K562 (cell line): ENCODE measurements around the gene QKI. TPM values are rescaled to one million over a fixed set of nuclear protein-coding genes. Genes with fewer than 3 reads are reported as not detected.
A peak's percentile ranks its signal among the peaks of the same experiment; 100 is the strongest.

Experiments used
- ATAC-seq: fragments of 200-7000 bp; cut with Tn5 transposase; 3 replicates; pipeline ENCODE4 v1.9.1; 2020; ENCODE audit warnings: moderate library complexity
- BruUV-seq: library from RNA; stranded (reverse); fragments of 400-500 nt; replicated peaks from 2 replicates; lab custom pipeline; 2021; lab: Mats Ljungman, UMichigan
- CTCF ChIA-PET: fragments of 300-600 bp; formaldehyde crosslinking; extraction: SDS; loops from one replicate; lab custom pipeline; 2021; ENCODE audit warnings: low intra/inter-chr PET ratio; lab: Yijun Ruan, JAX
- POLR2A ChIA-PET: fragments of 300-600, 350-650 bp; sonication (Branson Sonifier 250); formaldehyde crosslinking; extraction: SDS; loops from one replicate; lab custom pipeline; 2021; ENCODE audit warnings: antibody characterized with exemption, inconsistent platforms; lab: Yijun Ruan, JAX
- DNase-seq, 4 experiments: peaks; one replicate each; pipeline versions ENCODE4 v3.0.0 to v3.0.0-alpha.2; 2011 to 2018; ENCODE audit warnings: low spot score in 3 of 4, mixed read lengths in 3 of 4; ENCODE audit errors: extremely low read depth in 1 of 4
- FAIRE-seq: peaks from 2 replicates; lab custom pipeline; 2011; peaks lifted over from hg19 to GRCh38; lab: Jason Lieb, UNC
- H2AFZ ChIP-seq: 2 replicates; pipeline ENCODE4 v1.6.0; 2011; ENCODE audit warnings: low read depth, low read length, control low read depth, inconsistent platforms
- H3K27ac ChIP-seq: fragments of 200-600 bp; 3 replicates; pipeline ENCODE4 v1.8.0; 2011; ENCODE audit warnings: low read depth, mild to moderate bottlenecking, control low read depth, inconsistent platforms, low read length, moderate library complexity, mixed read lengths; ENCODE audit errors: extremely low read depth
- H3K27me3 ChIP-seq, 2 experiments: fragments of 300-600 bp in 1 of 2; 2 replicates in 1 of 2; 3 replicates in 1 of 2; pipeline versions ENCODE4 v1.6.0 to v1.8.0; 2011; ENCODE audit warnings: inconsistent platforms in 2 of 2, low read length in 2 of 2, mild to moderate bottlenecking in 1 of 2, mixed read lengths in 1 of 2, moderate library complexity in 1 of 2; ENCODE audit not compliant: control insufficient read depth in 2 of 2, insufficient read depth in 2 of 2
- H3K36me3 ChIP-seq: fragments of 300-600 bp; 3 replicates; pipeline ENCODE4 v1.8.0; 2011; ENCODE audit warnings: mild to moderate bottlenecking, low read length, inconsistent platforms; ENCODE audit not compliant: control insufficient read depth, insufficient read depth
- H3K4me1 ChIP-seq, 2 experiments: fragments of 200-600 bp in 1 of 2; replicated peaks in 1 of 2; 2 replicates in 1 of 2; 3 replicates in 1 of 2; pipeline versions ENCODE4 v1.5.1 to v1.8.0; 2011; ENCODE audit warnings: inconsistent platforms in 2 of 2, low read length in 2 of 2, mild to moderate bottlenecking in 1 of 2, mixed read lengths in 1 of 2, moderate library complexity in 1 of 2; ENCODE audit not compliant: control insufficient read depth in 2 of 2, insufficient read depth in 2 of 2
- H3K4me2 ChIP-seq: 2 replicates; pipeline ENCODE4 v1.6.1; 2011; ENCODE audit warnings: low read length, control low read depth, inconsistent platforms, mixed read lengths; ENCODE audit not compliant: insufficient read depth
- H3K4me3 ChIP-seq: fragments of 200-600 bp; sonication (generic), shearing (Covaris generic); 2 replicates; pipeline ENCODE4 v1.5.1; 2016; ENCODE audit warnings: control low read depth, inconsistent platforms
- H3K79me2 ChIP-seq: fragments of 200-600 bp; 3 replicates; pipeline ENCODE4 v1.8.0; 2011; ENCODE audit warnings: low read length, inconsistent platforms; ENCODE audit not compliant: control insufficient read depth, insufficient read depth
- H3K9ac ChIP-seq, 2 experiments: 2 replicates each; pipeline versions ENCODE4 v1.6.0 to v1.6.1; 2011; ENCODE audit warnings: low read depth in 2 of 2, low read length in 2 of 2, control low read depth in 1 of 2, inconsistent platforms in 1 of 2, mild to moderate bottlenecking in 1 of 2, mixed read lengths in 1 of 2; ENCODE audit not compliant: insufficient read depth in 1 of 2
- H3K9me1 ChIP-seq: one replicate; pipeline ENCODE4 v1.6.0; 2011; ENCODE audit warnings: inconsistent platforms, mild to moderate bottlenecking, low read length, moderate library complexity; ENCODE audit not compliant: control insufficient read depth, insufficient read depth
- H3K9me3 ChIP-seq: replicated peaks from 2 replicates; pipeline ENCODE4 v1.5.1; 2011; ENCODE audit warnings: low read depth, low read length, inconsistent platforms; ENCODE audit not compliant: control insufficient read depth, insufficient read depth
- H4K20me1 ChIP-seq: replicated peaks from 2 replicates; pipeline ENCODE4 v1.6.1; 2011; ENCODE audit warnings: low read length, inconsistent platforms, mixed read lengths; ENCODE audit not compliant: control insufficient read depth, insufficient read depth
- ATF7 ChIP-seq: fragments of 450-650 bp; IDR thresholded peaks from 2 replicates; pipeline ENCODE4 v1.7.1; 2014; ENCODE audit warnings: mild to moderate bottlenecking, moderate library complexity
- CHD1 ChIP-seq: fragments of 200-600 bp; sonication (generic); IDR thresholded peaks from one replicate; pipeline ENCODE4 v1.6.1; 2012; ENCODE audit warnings: mild to moderate bottlenecking, moderate library complexity, low read length, inconsistent platforms
- CHD2 ChIP-seq: IDR thresholded peaks from 2 replicates; pipeline ENCODE4 v1.6.1; 2011; ENCODE audit warnings: low read depth, low read length
- CREB1 ChIP-seq, 2 experiments: sonication (generic) in 1 of 2; formaldehyde crosslinking in 1 of 2; IDR thresholded peaks; 2 replicates each; pipeline versions ENCODE4 v1.6.1 to v1.8.0; 2012 to 2022; ENCODE audit warnings: inconsistent platforms in 1 of 2, mild to moderate bottlenecking in 1 of 2, missing genetic modification reagents in 1 of 2, moderate library complexity in 1 of 2
- KLF6 ChIP-seq: fragments of 250-450 bp; sonication (Bioruptor Pico); IDR thresholded peaks from 2 replicates; pipeline ENCODE4 v1.4.0; 2020; ENCODE audit warnings: mild to moderate bottlenecking, moderate library complexity, borderline replicate concordance
- MTA1 ChIP-seq: fragments of 450-650 bp; IDR thresholded peaks from 2 replicates; pipeline ENCODE4 v1.6.1; 2017; ENCODE audit warnings: borderline replicate concordance
- PHF8 ChIP-seq: fragments of 200-600 bp; sonication (generic); IDR thresholded peaks from 2 replicates; pipeline ENCODE4 v1.6.1; 2012; ENCODE audit warnings: mixed run types, mild to moderate bottlenecking, inconsistent platforms, low read length, moderate library complexity, borderline replicate concordance
- SMARCE1 ChIP-seq: fragments of 450-650 bp; IDR thresholded peaks from 2 replicates; pipeline ENCODE4 v1.7.1; 2016; ENCODE audit warnings: mild to moderate bottlenecking
- TEAD1 ChIP-seq, 2 experiments: fragments of 450-650 bp in 1 of 2; sonication (generic) in 1 of 2; formaldehyde crosslinking; IDR thresholded peaks; 2 replicates each; pipeline versions ENCODE4 v1.4.0 to v1.8.0; 2020 to 2022; ENCODE audit warnings: mild to moderate bottlenecking in 2 of 2, missing genetic modification reagents in 1 of 2
- ZNF384 ChIP-seq: IDR thresholded peaks from 2 replicates; pipeline ENCODE4 v1.6.1; 2012; ENCODE audit warnings: low read depth, low read length, improper control_type of control experiment
- ZNF407 ChIP-seq: fragments of 450-650 bp; IDR thresholded peaks from 2 replicates; pipeline ENCODE4 v1.6.1; 2016; ENCODE audit warnings: low read depth
- ZNF785 ChIP-seq: fragments of 250-450 bp; sonication (Bioruptor Pico); IDR thresholded peaks from 2 replicates; pipeline ENCODE4 v1.4.0; 2020; ENCODE audit warnings: mild to moderate bottlenecking
- WGBS: fragments of 100-300 bp; shearing (Covaris generic); methylation state at CpG from one replicate; pipeline ENCODE4 v1.1.6; 2016; ENCODE audit warnings: low coverage, mixed read lengths; ENCODE audit not compliant: insufficient coverage; ENCODE audit errors: missing lambda C conversion rate; 5-methylcytosine and 5-hydroxymethylcytosine counted together
- in situ Hi-C: fragments of 300-500 bp; cut with MboI; formaldehyde crosslinking; loops from 4 replicates; pipeline ENCODE4 v1.15.0; 2018; ENCODE audit warnings: inconsistent platforms, mixed read lengths
- intact Hi-C: fragments of 100-400 bp; cut with micrococcal nuclease; formaldehyde crosslinking; loops from 2 replicates; pipeline ENCODE4 v1.14.2; 2022
- polyA plus RNA-seq, 8 experiments: library from polyadenylated mRNA; depleted of rRNA in 4 of 8; stranded (reverse) in 5 of 8; unstranded in 3 of 8; fragments of >200 nt; fragmentation: Nextera tagmentation in 2 of 8; fragmentation: Illumina TruSeq in 1 of 8; extraction: Ambion mirVana in 2 of 8; extraction: Trizol in 1 of 8; gene quantifications; 2 replicates each; pipeline versions ENCODE4 v1.2.1 to v1.2.3, GENCODE V29; 2011 to 2014; ENCODE audit warnings: inconsistent platforms in 1 of 8, missing spikeins in 1 of 8
- total RNA-seq, 7 experiments: library from RNA; depleted of rRNA in 6 of 7; stranded (reverse); fragments of >200 nt in 6 of 7; fragmentation: Illumina TruSeq in 2 of 7; extraction: Trizol in 2 of 7; gene quantifications; 2 replicates each; pipeline versions ENCODE4 v1.2.1 to v1.2.3, GENCODE V29; 2011 to 2021; ENCODE audit warnings: low replicate concordance in 1 of 7
- TF ChIP-seq, protein P1 (sequence below): fragments of 200-800 bp; sonication (Bioruptor generic); IDR thresholded peaks from 2 replicates; pipeline ENCODE4 v1.6.1; 2017; ENCODE audit warnings: missing genetic modification characterization, missing compliant biosample characterization

QKI gene
- total and polyA plus RNA-seq, 9 of the 15 experiments (the other 6 are each of a cell fraction or from before 2014, with no cell fraction given), result 20.4 to 215 (median 123) TPM

DNA sequence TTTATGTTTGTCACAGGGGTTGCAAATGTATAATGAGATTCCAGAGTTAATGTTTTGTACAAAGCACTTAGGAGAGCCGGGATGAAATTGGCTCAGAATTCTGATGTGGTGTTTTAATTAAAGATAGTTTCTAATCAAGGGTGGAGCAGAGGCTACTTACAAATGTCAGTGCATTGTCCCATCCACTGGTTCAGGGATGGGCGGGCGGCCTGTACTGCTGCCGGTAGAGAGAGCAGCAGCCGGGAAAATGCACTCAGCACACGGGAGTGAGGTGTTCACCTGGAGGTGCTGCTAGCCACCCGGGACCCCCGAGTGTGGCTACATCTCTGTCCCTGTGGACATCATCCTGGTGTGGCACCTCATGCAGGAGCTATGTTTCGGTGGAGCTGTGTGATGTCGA is 193.3 kb downstream of the QKI start:
- CTCF ChIA-PET, result no interaction called here
- in situ Hi-C loops, result no loop called here
- no peak for TF ChIP-seq TEAD1 (CRISPR knock-in tag; IDR thresholded peaks at IDR 0.05)
- no peak for TF ChIP-seq ATF7
- TF ChIP-seq CHD2, result no peak
- no peak for TF ChIP-seq ZNF785 (CRISPR knock-in tag)
- TF ChIP-seq MTA1, result no peak
- TF ChIP-seq CREB1 (IDR thresholded peaks at IDR 0.05), result no peak
- no peak for TF ChIP-seq CREB1 (CRISPR knock-in tag; IDR thresholded peaks at IDR 0.05)
- TF ChIP-seq CHD1, result no peak
- TF ChIP-seq PHF8, result no peak
- TF ChIP-seq KLF6, result no peak
- no peak for TF ChIP-seq ZNF384
- no peak for TF ChIP-seq SMARCE1
- TF ChIP-seq ZNF407, result no peak
- TF ChIP-seq, protein P1, sequence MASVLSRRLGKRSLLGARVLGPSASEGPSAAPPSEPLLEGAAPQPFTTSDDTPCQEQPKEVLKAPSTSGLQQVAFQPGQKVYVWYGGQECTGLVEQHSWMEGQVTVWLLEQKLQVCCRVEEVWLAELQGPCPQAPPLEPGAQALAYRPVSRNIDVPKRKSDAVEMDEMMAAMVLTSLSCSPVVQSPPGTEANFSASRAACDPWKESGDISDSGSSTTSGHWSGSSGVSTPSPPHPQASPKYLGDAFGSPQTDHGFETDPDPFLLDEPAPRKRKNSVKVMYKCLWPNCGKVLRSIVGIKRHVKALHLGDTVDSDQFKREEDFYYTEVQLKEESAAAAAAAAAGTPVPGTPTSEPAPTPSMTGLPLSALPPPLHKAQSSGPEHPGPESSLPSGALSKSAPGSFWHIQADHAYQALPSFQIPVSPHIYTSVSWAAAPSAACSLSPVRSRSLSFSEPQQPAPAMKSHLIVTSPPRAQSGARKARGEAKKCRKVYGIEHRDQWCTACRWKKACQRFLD, result no peak

More for the DNA sequence above, 193.3 kb downstream of the QKI start:
- intact Hi-C loops, result no loop called here
- FAIRE-seq (no peak), ATAC-seq (no peak; the same call in 2 of the 3 replicates), DNase-seq (no peak)
- Histone ChIP-seq H2AFZ (peak overlapping the region; percentile 25; the same call in 1 of the 2 replicates), H3K9me1 (no peaks in the 10 kb centered on the region), H3K4me2 (no peak overlapping the region), H3K79me2 (no peaks in the 10 kb centered on the region), H4K20me1 (no peaks in the 10 kb centered on the region), H3K9ac (no peak overlapping the region), H3K4me3 (no peak overlapping the region), H3K27ac (no peak overlapping the region), H3K36me3 (no peaks in the 10 kb centered on the region), H3K4me1 (no peaks in the 10 kb centered on the region), H3K27me3 (no peaks in the 10 kb centered on the region), H3K9me3 (no peaks in the 10 kb centered on the region)
- BruUV-seq, result no TSS peak
- WGBS, result 58% methylated on average over 10 of the region's 10 CpGs
- POLR2A ChIA-PET, result interaction anchor here (1.2 kb wide), 1 partner anchor 8 kb away, joined by 3 read pairs; no protein-coding TSS in a partner anchor
